Spinal cord (tissue), 10 donors: ENCODE measurements around the gene SPP1. TPM values are rescaled to one million over a fixed set of nuclear protein-coding genes. Genes with fewer than 3 reads are reported as not detected.
A peak's percentile ranks its signal among the peaks of the same experiment; 100 is the strongest.
"Not testable (repeated sequence)": the region's sequence is repeated elsewhere in the genome, so short reads cannot be mapped to it uniquely, and the experiment has no call there.

Experiments used
- DNase-seq, 6 donors: peaks; one replicate each; pipeline versions ENCODE4 v3.0.0 to v3.0.0-alpha.2; 2013 to 2015; ENCODE audit warnings: low spot score in 6 of 6, low read depth in 4 of 6
- H3K27ac ChIP-seq: one replicate; pipeline ENCODE4 v1.5.1; 2013; ENCODE audit warnings: low read depth, low read length, control low read depth
- H3K27me3 ChIP-seq: one replicate; pipeline ENCODE4 v1.6.1; 2013; ENCODE audit warnings: low read length; ENCODE audit not compliant: control insufficient read depth, insufficient read depth
- H3K36me3 ChIP-seq: one replicate; pipeline ENCODE4 v1.6.1; 2013; ENCODE audit warnings: low read length; ENCODE audit not compliant: control insufficient read depth, insufficient read depth
- H3K4me1 ChIP-seq: one replicate; pipeline ENCODE4 v1.6.1; 2013; ENCODE audit warnings: low read length; ENCODE audit not compliant: control insufficient read depth, insufficient read depth
- H3K4me3 ChIP-seq: one replicate; pipeline ENCODE4 v1.5.1; 2013; ENCODE audit warnings: low read depth, low read length, control low read depth
- H3K9me3 ChIP-seq: one replicate; pipeline ENCODE4 v1.6.1; 2013; ENCODE audit warnings: low read length; ENCODE audit not compliant: control insufficient read depth, insufficient read depth
- WGBS: methylation state at CpG from one replicate; pipeline ENCODE4 v1.1.5; 2013; ENCODE audit warnings: missing lambda C conversion rate; ENCODE audit not compliant: insufficient coverage; 5-methylcytosine and 5-hydroxymethylcytosine counted together
- polyA plus RNA-seq, 2 donors: library from polyadenylated mRNA; unstranded; fragments of 120-200 nt; gene quantifications; one replicate each; pipeline ENCODE4 v1.2.1, GENCODE V29; 2013; ENCODE audit not compliant: insufficient read length in 2 of 2
- total RNA-seq, 2 donors: library from RNA; depleted of rRNA in 1 of 2; stranded (reverse); fragments of 120-200 nt in 1 of 2; fragments of >200 nt in 1 of 2; gene quantifications; one replicate each; pipeline versions ENCODE4 v1.2.3 to v1.2.4, GENCODE V29; 2013 to 2014
- donor health status: healthy.

Gene SPP1
- total and polyA plus RNA-seq, 4 donors, result 327 to 589 (median 453) TPM

DNA sequence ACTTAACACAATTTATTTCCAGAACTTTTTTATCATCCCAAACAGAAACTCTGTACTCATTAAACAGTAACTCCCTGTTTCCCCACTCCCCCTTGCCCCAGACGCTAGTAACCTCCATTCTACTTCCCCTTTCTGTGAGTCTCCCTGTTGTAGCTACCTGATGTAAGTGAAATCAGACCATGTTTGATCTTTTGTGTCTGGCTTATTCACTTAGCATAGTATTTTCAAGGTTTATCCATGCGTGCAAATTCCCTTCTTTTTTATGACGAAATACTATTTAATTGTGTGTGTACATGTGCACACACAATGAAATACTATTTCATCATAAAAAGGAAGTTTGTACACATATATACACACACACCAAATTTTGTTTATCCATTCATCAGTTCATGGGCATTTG is 37.1 kb downstream of the SPP1 start:
- H3K27ac ChIP-seq, result no peak overlapping the region
- H3K36me3 ChIP-seq, result no peaks in the 10 kb centered on the region
- no peak overlapping the region for H3K4me3 ChIP-seq
- H3K4me1 ChIP-seq, result peaks cover 3% of the 10 kb centered on the region
- no CpG with 5 or more reads among the region's 3 CpGs for WGBS
- DNase-seq, result no peak
- H3K27me3 ChIP-seq, result no peaks in the 10 kb centered on the region
- no peaks in the 10 kb centered on the region for H3K9me3 ChIP-seq

DNA sequence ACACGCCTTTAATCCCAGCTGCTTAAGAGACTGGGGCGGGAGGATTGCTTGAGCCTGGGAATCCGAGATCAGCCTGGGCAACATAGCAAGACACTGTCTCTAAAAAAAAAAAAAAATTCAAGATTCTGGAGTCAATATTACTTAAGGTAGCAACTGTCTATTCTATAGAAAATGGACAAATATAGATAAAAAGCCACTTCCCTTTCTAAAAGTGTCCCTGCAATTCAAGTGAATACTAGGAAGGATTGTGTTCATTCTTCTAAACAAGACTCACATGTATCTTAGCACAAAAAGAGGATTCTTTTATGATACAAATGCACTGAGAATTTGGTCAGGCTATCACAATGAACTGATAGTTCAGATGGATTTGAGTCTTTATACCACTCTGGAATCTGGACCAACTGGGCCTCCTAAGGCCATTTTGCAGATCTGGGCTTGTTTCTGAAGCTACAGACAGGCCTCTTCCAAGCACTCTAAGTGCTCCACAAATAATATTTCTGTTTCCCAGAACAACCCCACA is 38.9 kb downstream of the SPP1 start:
- Histone ChIP-seq H3K4me3 (no peak overlapping the region), H3K27me3 (no peaks in the 10 kb centered on the region), H3K4me1 (peaks cover 3% of the 10 kb centered on the region), H3K36me3 (no peaks in the 10 kb centered on the region), H3K9me3 (no peaks in the 10 kb centered on the region), H3K27ac (no peak overlapping the region)
- WGBS, result 100% methylated on average over 1 of the region's 3 CpGs
- DNase-seq, result no peak

- Histone ChIP-seq H3K36me3 (peaks cover 4% of the 10 kb centered on the region), H3K27ac (no peak overlapping the region)
- 73% methylated on average over 8 of the region's 10 CpGs for WGBS
Observed at GRCh38 chr4:88015659-88016295, 40.3 kb downstream of the SPP1 start.

DNA sequence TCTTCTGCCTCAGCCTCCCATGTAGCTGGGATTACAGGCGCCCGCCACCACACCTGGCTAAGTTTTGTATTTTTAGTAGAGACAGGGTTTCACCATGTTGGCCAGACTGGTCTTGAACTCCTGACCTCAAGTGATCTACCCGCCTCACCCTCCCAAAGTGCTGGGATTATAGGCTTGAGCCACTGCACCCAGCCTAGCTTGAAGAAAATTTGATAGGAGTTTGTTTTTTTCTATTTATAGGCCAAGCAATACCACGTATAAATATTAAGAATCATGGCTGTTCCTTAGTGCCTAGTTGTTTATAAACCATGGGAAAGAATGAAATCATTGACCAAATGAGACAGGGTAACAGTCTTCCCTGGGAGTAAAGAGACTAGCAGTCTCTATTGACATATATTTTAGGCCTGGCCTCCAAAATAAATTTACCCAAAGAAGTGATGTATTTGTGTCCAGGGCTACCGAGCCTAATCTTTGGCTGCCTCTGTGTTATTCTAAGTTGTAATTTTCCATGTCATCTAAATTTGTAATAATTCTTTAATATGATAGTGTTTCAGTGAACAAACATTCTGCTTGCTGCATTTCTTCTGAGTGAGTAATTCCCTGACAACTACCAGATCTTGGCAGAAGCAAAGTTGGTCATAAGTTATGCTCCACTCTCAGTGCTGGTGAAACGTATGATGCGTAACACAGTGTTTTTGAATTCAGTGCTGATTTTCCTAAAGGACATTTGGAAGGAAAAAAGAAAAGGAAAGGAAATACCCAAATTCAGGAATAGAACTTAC is 42.2 kb downstream of the SPP1 start:
- H3K9me3 ChIP-seq, result no peaks in the 10 kb centered on the region
- H3K27me3 ChIP-seq, result no peaks in the 10 kb centered on the region
- H3K4me1 ChIP-seq, result no peaks in the 10 kb centered on the region
- H3K4me3 ChIP-seq, result no peak overlapping the region
- peak in 1 of 6 donors; percentile 37 for DNase-seq
- no peak overlapping the region for H3K27ac ChIP-seq
- H3K36me3 ChIP-seq, result peaks cover 4% of the 10 kb centered on the region
- no CpG with 5 or more reads among the region's 7 CpGs for WGBS

More at GRCh38 chr4:88015659-88016295, 40.3 kb downstream of the SPP1 start:
- Histone ChIP-seq H3K4me3 (no peak overlapping the region), H3K27me3 (no peaks in the 10 kb centered on the region), H3K9me3 (no peaks in the 10 kb centered on the region), H3K4me1 (no peaks in the 10 kb centered on the region)
- DNase-seq, result no peak

GRCh38 chr4:88018466-88018865 is 43.0 kb downstream of the SPP1 start:
- Histone ChIP-seq H3K27me3 (no peaks in the 10 kb centered on the region), H3K36me3 (peaks cover 4% of the 10 kb centered on the region), H3K4me3 (no peak overlapping the region), H3K4me1 (no peaks in the 10 kb centered on the region), H3K27ac (no peak overlapping the region), H3K9me3 (no peaks in the 10 kb centered on the region)
- WGBS, result 100% methylated on average over 2 of the region's 5 CpGs
- peak in 1 of 6 donors; percentile 55 for DNase-seq

DNA sequence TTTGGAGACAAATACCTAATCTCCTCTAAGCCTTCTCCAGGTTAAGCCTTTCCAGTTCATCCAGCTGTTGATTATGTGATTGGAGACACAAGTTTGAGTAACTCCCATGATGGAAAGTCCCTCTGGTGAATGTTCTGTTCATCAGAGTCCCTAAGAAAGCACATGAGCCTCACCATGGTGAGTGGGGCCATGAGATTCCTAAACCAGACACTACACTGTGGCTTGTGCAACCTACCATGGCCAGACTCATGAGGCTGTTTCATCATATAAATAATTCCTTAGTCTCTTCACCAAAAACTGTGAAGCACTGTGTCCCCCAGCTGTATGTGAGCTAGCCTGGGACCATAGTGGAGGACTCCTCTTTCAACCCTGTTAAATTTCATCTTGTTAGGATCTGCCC is 46.3 kb downstream of the SPP1 start:
- no peaks in the 10 kb centered on the region for H3K9me3 ChIP-seq
- no peaks in the 10 kb centered on the region for H3K27me3 ChIP-seq
- H3K27ac ChIP-seq, result no peak overlapping the region
- H3K36me3 ChIP-seq, result peaks cover 13% of the 10 kb centered on the region
- H3K4me3 ChIP-seq, result no peak overlapping the region
- no peak for DNase-seq
- no peaks in the 10 kb centered on the region for H3K4me1 ChIP-seq

GRCh38 chr4:88022289-88022688 is 46.8 kb downstream of the SPP1 start:
- Histone ChIP-seq H3K27me3 (no peaks in the 10 kb centered on the region), H3K27ac (no peak overlapping the region), H3K36me3 (peaks cover 17% of the 10 kb centered on the region), H3K4me3 (no peak overlapping the region), H3K9me3 (no peaks in the 10 kb centered on the region), H3K4me1 (no peaks in the 10 kb centered on the region)
- no peak for DNase-seq

GRCh38 chr4:88025868-88026661 is 50.6 kb downstream of the SPP1 start:
- not testable (repeated sequence) for H3K4me1 ChIP-seq, H3K27me3 ChIP-seq, H3K4me3 ChIP-seq, DNase-seq, H3K27ac ChIP-seq, H3K9me3 ChIP-seq
- WGBS, result 100% methylated on average over 5 of the region's 6 CpGs
- H3K36me3 ChIP-seq, result peaks cover 19% of the 10 kb centered on the region

DNA sequence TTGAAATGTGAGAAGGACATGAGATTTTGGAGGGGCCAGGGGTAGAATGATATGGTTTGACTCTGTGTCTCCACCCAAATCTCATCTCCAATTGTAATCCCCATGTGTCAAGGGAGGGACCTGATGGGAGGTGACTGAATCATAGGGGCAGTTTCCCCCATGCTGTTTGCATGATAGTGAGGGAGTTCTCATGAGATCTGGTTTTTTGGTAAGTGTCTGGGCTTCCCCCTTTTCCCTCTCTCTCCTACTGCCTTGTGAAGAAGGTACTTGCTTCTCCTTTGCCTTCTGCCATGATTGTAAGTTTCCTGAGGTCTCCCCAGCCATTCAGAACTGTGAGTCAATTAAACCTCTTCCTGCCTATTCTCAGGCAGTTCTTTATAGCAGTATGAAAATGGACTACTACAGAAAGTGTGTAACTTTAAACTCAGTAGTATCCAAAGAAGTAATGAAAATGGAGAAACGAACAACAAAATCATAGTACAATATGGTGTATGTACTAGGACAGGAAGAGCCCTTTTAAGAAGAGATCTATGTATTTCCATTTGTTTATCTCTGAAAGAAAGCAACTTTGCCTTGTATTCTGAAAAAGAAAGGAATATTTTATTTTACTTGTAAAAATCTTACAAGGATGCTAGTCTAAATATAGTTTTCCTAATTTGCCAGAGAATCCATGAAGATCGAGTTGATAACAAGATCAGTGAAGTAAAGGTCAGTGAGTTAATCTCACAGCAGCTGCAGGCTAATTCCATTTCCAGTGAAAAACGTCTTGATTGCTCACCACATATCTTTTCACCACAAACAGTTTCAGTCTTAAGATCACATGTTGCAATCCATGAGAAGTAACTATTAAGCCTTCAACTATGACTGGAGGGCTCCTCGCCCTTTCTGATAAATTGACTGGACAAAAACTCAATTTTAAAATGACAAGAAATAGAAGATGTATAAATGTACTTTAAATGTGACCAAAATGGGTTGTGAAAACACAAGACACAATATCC is 52.4 kb downstream of the SPP1 start:
- peaks cover 20% of the 10 kb centered on the region for H3K36me3 ChIP-seq
- no peak for DNase-seq
- no peak overlapping the region for H3K27ac ChIP-seq
- no peaks in the 10 kb centered on the region for H3K27me3 ChIP-seq
- H3K4me1 ChIP-seq, result no peaks in the 10 kb centered on the region
- WGBS, result 33% methylated on average over 1 of the region's 4 CpGs
- no peaks in the 10 kb centered on the region for H3K9me3 ChIP-seq
- no peak overlapping the region for H3K4me3 ChIP-seq
